ENCODE results near the gene DGKA.
A peak's percentile ranks its signal among the peaks of the same experiment; 100 is the strongest.
"Not testable (repeated sequence)": the region's sequence is repeated elsewhere in the genome, so short reads cannot be mapped to it uniquely, and the experiment has no call there.

Gene DGKA

DNA sequence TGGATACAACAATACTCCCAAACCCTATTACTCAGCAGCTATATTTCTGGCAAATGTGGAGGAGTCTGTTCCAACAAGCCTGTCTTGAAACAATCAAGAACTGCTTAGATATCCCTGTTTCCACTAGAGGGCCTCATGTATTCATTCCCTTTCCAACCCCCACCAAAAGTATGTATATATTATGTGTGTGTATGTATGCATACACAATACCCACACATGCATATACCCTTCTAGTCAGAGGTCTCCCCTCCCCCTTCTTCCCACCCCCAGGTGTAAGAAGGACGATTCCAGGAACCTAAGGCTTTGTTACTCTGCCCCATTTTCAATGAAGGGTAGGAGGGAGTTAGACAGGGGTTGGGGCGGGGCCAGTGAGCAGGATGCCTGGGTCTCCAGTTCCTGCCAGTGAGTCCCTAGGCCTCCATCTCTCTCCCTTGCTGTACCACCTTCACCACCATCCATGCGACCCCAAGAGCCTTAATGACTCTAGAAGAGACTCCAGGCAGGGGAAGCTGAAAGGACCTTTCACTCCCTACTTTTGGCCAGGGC lies at the start of gene DGKA:
DGKA (plus strand) TSS at position 392 of the 546 bp plus-strand sequence. CDS start 5,342 bp downstream, outside the sequence.
- Histone ChIP-seq H3K27ac (peak within 1 kb of the TSS; percentile 59 to 99 (median 95)), H3K4me3 (peak within 1 kb of the TSS; percentile 57 to 85 (median 71))

DNA sequence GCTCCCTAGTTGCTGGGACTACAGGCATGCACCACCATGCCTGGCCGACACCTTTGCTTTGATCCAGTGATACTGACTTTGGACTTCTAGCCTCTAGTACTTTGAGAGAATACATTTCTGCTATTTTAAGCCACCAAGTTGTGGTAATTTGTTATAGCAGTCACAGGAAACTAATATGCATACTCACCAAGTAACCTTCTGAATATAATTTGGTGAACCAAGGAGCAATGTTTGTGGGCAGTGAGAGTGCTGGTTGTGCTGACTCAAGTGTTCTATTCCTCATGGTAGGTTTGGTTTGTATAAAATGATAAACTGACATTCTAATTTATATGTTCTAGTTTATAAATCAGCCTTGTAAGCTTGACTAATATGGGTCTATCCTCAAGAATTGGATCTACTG lies 45.8 kb upstream of the DGKA start:
- no peak overlapping the region for H3K27ac ChIP-seq
- no peak overlapping the region for H3K4me3 ChIP-seq

DNA sequence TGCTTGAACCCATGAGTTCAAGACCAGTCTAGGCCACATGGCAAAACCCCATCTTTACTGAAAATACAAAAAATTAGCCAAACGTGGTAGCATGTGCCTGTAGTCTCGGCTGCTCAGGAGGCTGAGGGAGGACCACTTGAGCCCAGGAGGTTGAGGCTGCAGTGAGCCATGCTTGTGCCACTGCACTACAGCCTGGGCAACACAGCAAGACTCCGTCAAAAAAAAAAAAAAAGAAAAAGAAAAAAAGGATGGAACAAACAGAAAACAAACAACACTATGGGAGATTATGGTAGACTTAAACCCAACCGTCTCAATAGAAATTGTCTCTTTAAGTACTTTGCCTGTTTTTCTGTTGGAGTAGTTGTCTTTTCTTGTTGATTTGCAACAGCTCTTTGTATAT lies 39.7 kb upstream of the DGKA start:
- Histone ChIP-seq H3K4me3 (no peak overlapping the region), H3K27ac (no peak overlapping the region)

DNA sequence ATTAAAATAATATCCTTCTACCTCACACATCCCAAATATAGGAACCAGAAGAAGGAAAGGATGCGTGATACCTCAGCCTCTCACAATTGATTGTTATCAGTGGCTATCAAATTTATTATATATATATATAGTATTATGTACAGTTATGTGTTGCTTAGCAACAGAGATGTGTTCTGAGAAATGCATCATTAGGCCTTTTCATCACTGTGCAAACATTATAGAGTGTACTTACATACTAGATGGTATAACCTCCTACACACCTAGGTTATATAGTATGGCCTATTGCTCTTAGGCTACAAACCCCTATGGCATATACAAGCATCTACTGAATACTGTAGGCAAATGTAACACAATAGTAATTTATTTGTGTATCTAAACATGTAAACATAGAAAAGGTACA lies 37.2 kb upstream of the DGKA start:
- H3K4me3 ChIP-seq: no peak overlapping the region
- no peak overlapping the region for H3K27ac ChIP-seq

DNA sequence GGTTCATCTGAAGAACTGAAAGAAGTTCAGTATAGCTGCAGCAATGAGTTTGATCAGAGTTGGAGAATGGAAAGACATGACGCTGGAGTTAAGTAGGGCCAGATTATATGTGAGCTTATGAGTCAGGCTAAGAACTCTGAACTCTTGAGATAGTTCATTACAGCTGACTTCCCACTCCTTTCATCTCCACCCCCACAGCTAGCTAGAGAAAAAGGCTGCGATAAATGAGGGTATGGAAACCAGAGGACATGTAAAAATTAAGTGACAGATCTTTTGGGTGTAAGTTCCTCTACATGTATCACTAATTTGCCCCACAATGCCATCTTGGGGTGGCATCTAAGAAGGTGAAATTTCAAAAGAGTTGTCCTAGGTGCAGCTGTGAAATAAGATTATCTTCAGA lies 31.9 kb upstream of the DGKA start:
- H3K27ac ChIP-seq: no peak overlapping the region
- no peak overlapping the region for H3K4me3 ChIP-seq

DNA sequence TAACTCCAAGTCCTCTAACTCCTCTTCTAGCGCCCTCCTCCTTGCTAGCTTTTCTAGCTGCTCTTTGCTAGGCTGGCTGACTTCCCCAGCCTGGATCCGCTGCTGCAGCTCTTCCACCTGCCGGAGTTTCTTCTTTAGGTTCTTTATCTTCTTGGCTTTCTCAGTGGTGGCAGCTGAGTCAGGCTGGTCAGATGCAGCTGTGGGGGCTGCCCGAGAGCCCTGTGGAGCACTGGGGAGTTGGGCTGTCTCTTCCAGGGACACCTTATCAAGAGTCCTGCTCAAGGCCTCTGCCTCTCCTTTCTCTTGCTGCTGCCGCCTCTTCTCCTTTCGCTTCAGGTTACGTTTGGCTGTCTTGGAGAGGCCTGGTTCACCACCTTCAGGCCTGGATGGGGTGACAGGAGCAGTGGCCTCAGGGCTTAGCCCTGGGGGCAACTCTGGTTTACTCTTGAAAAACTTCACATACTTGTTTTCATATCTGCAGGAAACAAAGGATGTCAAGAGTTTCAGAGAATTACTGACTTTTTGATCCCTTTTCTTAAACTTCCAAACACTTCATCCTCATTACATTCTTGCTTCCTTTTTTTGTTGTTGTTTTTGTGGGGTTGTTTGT lies 29.0 kb upstream of the DGKA start:
- Histone ChIP-seq H3K4me3 (no peak overlapping the region), H3K27ac (no peak overlapping the region)

DNA sequence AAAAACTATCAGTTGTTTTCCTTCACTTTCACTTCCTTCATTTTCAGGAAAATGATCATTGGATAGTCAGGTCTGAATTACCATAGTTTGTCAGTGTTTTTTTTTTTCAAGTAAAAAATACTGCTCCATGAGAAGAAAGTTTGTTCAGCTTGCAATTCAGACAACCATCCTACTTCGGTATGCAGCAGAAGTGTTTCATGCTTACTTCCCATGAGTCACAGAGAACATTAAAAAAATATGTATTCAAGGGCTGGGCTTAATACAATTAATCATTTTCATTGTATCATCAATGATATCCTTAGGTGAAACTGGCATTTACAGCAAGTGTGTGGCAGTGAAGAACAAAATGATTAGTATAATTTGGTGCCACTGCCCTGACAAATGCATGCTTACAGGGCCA lies 24.9 kb upstream of the DGKA start:
- Histone ChIP-seq H3K27ac (peak overlapping the region in 1 of 21 experiments; percentile 47), H3K4me3 (no peak overlapping the region)

DNA sequence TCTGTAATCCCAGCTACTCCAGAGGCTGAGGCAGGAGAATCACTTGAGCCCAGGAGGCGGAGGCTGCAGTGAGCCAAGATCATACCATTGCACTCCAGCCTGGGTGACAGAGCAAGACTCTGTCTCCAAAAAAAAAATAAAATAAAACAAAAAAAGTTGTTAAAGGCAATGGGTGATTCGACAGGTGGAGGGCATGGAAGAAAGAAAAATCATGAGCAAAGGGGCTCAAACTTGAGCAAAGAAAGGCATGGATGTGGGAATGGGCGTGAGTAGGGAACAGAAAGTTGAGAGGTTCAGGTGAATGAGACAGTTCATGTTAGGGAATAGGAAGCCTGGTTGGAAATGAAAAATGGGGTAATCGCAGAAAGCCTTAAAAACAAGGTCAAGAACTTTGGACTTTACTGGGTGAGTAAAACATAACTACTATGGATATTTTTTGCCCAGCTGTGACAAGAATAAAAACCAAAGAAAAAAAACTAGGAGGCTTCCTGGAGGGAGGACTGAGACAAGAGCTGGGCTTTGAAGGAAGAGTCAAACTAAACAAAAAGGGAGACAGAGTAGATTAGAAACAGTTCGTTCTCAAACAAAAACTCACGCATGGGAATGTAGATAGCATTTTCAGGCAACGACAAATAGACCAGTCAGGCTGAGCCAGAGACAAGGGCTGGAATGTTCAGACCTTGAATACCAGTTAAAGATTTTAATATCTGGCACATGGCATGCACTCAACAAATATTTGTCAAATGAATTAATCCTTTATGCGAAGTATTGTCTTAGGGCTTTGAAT lies 22.0 kb upstream of the DGKA start:
- no peak overlapping the region for H3K4me3 ChIP-seq
- peak overlapping the region in 6 of 21 experiments; percentile 2 to 34 (median 18) for H3K27ac ChIP-seq

DNA sequence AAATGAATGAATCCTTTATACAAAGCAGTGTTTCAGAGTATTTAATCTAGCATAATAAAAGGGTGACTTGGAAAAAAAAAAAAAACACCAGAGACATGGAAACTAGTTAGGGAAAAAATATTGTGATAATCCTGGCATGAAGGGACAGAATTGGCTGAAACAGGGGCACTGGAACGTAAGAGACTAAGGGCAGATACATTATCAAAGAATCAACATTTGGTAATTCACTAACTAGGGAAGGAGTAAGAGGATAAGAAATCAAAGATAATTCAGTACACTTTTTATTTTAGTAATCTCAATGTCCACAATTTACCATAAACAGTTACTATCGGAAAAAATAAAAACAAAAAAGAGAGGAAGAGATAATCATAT lies 21.5 kb upstream of the DGKA start:
- Histone ChIP-seq H3K4me3 (no peak overlapping the region), H3K27ac (peak overlapping the region in 7 of 21 experiments; percentile 1 to 29 (median 15))

DNA sequence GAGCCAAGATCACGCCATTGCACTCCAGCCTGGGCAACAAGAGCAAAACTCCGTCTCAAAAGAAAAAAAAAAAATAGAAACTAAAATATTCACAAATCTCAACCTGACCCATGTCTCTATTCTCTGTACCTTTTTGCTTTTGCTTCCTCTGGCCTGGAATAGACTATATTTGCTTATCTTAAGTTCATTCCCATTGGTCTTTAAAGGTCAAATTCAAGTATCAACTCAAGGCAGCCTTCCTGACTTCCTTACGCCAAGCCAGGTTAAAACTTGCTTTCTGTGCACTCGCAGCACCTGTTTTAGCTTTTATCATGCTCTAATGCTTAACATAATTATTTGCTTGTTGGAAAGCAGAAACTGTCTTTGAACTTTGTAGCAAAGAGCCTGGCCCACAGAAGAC lies 18.1 kb upstream of the DGKA start:
- no peak overlapping the region for H3K27ac ChIP-seq

DNA sequence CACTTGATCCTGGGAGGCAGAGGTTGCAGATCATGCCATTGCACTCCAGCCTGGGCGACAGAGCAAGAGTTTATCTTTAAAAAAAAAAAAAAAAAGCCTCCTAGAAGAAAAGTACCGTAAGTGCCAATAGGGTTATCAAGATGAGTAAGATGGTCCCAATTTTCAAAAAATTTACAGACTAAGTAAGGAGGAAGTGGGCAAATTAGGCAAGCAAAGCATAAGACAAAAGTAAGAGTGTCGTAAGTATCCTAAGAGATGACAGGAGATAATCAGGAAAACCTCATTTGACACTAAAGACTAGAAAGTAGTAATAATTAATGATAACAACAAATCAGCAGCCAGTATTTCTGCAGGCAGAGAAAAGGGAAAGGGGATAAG lies 15.5 kb upstream of the DGKA start:
- Histone ChIP-seq H3K27ac (peak overlapping the region in 1 of 21 experiments; percentile 9), H3K4me3 (no peak overlapping the region)

More for the DNA sequence above, 18.1 kb upstream of the DGKA start:
- H3K4me3 ChIP-seq: no peak overlapping the region

DNA sequence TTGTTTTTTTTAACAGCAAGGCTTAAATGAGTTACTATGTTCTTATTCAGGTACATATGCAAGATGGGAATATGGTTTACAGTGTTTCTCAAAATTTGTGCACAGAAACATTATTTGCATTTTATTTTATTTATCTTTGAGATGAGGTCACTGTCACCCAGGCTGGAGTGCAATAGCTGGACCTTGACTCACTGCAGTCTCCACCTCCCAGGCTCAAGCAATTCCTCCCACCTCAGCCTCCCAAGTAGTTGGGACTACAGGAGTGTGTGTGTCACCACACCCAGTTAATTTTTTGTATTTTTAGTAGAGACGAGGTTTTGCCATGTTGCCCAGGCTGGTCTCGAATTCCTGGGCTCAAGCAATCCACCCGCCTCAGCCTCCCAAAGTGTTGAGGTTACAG lies 11.9 kb upstream of the DGKA start:
- H3K27ac ChIP-seq, H3K4me3 ChIP-seq: not testable (repeated sequence)

DNA sequence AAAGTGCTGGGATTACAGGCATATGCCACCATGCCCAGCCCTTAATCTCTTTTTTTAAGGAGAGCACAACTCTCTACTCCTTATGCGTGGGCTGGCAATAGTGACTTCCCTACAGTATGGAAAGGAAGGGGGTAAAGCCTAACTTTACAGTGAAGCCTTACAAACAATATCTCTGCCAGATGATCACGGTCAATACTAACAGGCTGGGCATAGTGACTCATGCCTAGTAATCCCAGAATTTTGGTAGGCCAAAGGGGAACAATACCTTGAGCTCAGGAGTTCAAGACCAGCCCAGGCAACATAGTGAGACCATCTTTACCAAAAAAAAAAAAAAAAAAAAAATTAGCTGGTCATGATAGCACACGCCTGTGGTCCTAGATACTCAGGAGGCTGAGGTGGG lies 8.8 kb upstream of the DGKA start:
- H3K27ac ChIP-seq: no peak overlapping the region
- no peak overlapping the region for H3K4me3 ChIP-seq

DNA sequence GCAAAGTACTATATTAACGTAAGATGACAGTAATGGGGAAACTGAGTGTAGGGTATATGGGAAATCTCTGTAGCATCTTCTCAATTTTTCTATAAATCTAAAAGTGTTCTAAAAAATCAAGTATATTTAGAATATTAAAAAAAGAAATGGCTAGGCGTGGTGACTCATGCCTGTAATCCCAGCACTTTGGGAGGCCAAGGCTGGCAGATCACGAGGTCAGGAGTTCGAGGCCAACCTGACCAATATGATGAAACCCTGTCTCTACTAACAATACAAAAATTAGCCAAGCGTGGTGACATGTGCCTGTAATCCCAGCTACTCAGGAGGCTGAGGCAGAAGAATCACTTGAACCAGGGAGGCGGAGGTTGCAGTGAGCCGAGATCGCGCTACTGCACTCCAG lies 7.3 kb upstream of the DGKA start:
- not testable (repeated sequence) for H3K4me3 ChIP-seq, H3K27ac ChIP-seq

DNA sequence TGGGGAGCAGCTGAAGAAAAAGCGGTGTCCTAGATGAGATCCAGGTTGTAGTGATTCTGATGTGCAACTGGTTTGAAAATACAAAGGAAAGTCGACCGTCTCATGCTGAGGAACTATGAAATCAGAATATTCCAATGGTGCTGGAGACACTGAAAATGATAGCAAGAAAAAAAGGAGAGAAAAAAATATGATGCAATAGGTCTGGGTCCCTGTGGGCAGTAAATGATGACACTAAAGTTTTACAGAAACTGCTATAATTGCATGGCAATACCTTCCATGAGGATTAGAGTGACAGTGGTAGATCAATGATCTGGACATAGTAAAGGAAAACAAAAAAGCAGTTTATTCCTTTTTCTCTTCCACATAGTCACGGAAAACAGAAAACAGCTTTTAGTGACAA lies 5.6 kb upstream of the DGKA start:
- Histone ChIP-seq H3K4me3 (no peak overlapping the region), H3K27ac (no peak overlapping the region)

DNA sequence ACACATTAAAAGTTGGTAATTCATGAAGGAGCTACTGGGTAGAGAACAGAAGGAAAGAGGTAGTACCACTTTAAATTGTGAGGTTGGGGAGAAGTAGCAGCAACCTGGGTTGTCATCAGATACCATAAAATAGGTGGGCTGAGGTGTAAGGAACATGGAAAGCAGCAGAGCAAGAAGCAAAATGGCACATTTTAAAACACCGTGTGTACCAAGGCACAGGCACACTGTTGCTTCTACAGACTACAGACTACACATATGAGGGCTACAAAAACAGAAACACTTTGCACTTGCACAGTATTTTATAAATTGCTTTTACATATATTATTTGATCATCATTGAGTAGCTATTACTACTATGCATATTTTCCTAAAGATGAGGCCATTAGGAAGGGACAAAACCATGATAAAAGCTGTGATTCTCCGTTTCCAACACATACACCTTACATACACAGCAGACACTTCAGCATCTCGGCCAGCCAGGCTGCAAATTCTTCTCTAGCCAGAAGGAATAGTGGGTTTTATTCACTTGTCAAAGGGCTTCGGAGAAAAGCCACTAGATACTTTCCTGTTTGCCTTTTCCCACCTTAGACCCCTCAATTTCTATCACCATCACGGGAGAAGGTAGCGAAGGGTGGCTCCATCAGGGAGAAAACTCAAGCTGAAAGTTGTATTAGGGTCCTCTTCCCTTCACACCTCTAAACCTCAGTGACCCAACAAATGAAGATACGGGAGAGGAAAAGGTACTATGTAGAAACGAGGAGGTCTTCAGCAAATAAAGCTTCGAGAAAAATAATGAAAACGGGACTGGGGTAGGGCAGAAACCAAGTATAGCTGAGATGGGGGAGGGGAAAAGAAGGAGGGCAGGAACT lies 4.9 kb upstream of the DGKA start:
- Histone ChIP-seq H3K27ac (peak overlapping the region in 20 of 21 experiments; percentile 89 to 99 (median 96)), H3K4me3 (peak overlapping the region; percentile 64 to 90 (median 78))

DNA sequence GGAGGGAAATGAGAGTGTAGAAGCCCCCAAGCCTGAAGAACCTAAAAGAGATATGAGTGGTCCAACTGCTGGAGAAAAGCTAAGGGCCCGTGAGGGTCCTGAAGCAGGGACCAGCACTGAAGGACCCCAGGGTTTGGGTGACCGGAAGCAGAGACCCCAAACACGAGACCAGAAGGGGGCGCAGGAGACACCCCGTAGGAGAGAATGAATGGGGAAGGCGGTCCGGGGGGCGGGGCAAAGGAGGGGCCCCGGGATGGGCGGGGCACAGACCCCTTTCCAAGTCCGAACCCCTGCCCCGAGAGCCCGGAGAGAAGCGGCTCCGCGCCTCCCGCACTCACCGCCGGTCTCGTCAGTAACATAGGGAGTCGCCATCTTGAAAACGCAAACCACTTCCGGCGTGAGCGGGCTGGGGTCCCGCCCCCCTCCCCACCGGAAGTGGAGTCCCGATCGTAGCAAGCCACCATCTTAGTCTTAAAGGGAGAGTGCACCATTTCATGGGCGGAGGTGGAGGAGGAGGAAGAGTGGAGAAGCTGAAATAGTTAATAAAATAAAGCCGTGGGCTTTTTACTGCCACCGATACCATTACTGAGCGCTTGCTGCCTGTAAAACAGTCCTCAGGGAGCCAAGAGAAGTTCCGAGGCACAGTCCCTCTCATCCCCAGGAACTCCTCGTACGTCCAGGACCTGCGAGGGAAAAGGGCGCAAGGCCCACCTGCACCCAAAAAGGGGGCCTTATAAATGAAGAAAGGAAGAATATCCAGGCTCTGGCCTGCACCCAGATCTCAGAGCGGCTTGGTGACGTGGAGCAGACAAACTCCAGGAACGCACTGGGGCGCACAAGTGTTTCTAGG lies 4.0 kb upstream of the DGKA start:
- Histone ChIP-seq H3K4me3 (peak overlapping the region; percentile 64 to 90 (median 78)), H3K27ac (peak overlapping the region; percentile 63 to 99 (median 96))

DNA sequence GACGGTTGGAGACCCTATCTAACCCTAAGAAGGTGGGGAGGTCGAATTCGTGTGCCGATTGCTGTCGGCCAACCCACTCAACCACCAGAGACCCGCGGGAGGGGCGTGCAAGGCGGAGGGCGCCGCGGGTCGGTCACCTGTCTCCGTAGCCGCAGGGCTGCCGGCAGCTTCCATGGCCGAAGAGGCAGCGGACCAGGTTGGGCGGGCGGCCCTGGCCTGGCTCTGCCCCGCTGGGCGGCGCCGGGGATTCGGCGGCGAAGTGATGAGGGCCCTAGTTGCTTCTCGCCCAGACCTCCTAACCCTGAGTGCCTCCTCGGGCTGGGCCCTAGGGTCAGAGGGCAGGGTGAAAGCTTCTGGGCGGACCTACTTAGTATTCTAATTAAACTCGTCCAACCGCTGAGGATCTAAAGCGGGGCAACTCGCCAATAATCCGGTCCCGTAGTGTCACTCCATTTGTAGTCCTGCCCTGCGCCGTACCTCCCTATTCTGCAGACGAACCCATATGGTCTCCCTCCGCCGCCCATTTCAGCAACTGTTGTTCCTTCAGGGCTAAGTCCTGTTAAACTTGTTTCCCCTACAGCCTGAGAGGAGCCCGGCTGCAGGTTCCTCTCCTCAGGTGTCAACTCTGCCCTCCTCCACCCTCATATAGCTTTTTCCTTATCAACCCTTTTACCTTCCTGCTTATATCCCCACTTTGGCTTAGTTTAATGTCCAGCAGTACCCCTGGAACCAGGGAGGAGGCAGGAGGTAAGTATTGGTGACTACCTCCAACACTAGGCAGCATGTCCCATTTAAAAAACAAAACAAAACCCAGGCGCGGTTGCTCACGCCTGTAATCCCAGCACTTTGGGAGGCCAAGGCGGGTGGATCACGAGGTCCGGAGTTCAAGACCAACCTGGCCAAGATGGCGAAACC lies 3.1 kb upstream of the DGKA start, which contains the start of gene PYM1:
PYM1 (minus strand) TSS at position 307 of the 915 bp plus-strand sequence; CDS start at position 174, 133 bp downstream.
- H3K27ac ChIP-seq: peak within 1 kb of the TSS; percentile 63 to 99 (median 96)

More for the DNA sequence above, 3.1 kb upstream of the DGKA start, which contains the start of gene PYM1:
- peak within 1 kb of the TSS; percentile 64 to 90 (median 78) for H3K4me3 ChIP-seq

Data from skin epidermis (tissue), 12 donors.